ENCODE results near the gene TPD52L3.

GRCh38 chr9:6334305-6334704, 6.1 kb downstream of the TPD52L3 start:
- TF ChIP-seq CTCF (IDR thresholded peaks at IDR 0.05 in 4 of 5, conservative IDR thresholded peaks at IDR 0.05 in 1 of 5) (no peak), POLR2A (IDR thresholded peaks at IDR 0.05) (no peak)
